AG09309 (cell line): ENCODE data around the gene EIF2S2.

Experiments
- DNase-seq: peaks from one replicate; pipeline ENCODE4 v3.0.0-alpha.2; 2010; ENCODE audit warnings: low read depth
- H3K4me3 ChIP-seq: 2 replicates; pipeline ENCODE4 v1.5.1; 2011; ENCODE audit warnings: mild to moderate bottlenecking, low read depth, low read length, moderate library complexity; ENCODE audit not compliant: control insufficient read depth
- TF ChIP-seq, protein P1 (sequence below): IDR thresholded peaks from 2 replicates; pipeline ENCODE4 v1.5.1; 2011; ENCODE audit warnings: mild to moderate bottlenecking, low read depth, low read length, inconsistent platforms; ENCODE audit not compliant: insufficient read depth, control insufficient read depth; ENCODE audit errors: missing control alignments

Gene EIF2S2

DNA sequence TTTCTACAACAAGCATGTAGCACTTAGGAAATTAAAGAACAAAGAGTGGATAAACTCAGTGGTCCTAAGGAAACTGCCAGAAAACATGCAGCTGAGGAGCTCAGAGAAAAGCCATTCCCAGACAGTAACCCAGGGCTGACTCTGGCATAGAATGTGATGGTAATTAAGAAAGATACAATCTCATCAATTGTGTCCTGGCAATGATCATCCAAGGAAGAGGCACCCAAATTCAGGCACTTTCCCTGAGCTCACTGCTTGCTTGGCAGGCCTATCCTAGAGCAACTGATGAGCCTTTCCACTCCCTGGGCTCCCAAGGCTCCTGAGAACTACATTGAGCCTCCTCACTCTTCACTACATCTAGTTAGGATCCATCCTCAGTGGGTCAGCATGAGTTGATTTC is 16.2 kb downstream of the EIF2S2 start:
- DNase-seq, result no peak
- no peak overlapping the region for H3K4me3 ChIP-seq
- TF ChIP-seq, protein P1, sequence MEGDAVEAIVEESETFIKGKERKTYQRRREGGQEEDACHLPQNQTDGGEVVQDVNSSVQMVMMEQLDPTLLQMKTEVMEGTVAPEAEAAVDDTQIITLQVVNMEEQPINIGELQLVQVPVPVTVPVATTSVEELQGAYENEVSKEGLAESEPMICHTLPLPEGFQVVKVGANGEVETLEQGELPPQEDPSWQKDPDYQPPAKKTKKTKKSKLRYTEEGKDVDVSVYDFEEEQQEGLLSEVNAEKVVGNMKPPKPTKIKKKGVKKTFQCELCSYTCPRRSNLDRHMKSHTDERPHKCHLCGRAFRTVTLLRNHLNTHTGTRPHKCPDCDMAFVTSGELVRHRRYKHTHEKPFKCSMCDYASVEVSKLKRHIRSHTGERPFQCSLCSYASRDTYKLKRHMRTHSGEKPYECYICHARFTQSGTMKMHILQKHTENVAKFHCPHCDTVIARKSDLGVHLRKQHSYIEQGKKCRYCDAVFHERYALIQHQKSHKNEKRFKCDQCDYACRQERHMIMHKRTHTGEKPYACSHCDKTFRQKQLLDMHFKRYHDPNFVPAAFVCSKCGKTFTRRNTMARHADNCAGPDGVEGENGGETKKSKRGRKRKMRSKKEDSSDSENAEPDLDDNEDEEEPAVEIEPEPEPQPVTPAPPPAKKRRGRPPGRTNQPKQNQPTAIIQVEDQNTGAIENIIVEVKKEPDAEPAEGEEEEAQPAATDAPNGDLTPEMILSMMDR, result no peak

DNA sequence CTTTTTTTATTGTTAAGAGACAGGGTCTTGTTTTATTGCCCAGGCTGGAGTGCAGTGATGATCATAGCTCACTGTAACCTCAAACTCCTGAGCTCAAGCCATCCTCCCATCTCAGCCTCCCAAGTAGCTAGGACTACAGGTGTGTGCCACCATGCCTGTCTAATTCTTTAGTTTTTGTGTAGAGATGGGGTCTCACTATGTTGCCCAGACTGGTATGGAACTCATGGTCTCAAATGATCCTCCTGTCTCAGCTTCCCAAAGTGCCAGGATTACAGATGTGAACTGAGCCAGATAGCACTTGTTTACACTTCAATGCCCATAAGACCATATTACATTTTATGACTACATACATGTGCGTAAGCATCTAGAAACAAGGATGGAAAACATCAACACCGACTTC is 18.1 kb downstream of the EIF2S2 start:
- TF ChIP-seq, protein P1, result no peak
- no peak for DNase-seq
- no peak overlapping the region for H3K4me3 ChIP-seq

DNA sequence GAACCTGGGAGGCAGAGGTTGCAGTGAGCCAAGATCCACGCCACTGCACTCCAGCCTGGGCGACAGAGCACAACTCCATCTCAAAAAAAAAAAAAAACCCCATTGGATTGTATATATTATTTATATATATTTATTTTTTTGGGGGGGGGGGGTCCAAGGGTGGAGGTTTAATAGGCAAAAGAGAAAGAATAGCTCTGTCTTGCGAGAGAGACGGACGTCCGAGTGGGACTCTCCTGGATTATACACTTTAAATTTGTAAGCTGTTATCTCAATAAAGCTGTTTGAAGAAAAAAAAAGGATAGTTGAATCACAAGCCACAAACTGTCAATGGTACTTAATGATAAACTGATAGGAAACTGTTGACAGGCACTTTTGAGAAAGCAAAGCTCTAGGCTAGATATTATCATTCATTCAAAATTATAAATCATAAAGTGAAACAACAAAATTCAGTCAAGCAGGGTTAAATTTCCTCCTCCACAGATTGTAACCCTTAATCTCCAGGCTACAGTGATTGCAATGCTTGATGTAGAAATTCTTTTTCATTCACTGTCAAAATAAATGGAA is 20.3 kb downstream of the EIF2S2 start:
- H3K4me3 ChIP-seq, result no peak overlapping the region
- no peak for DNase-seq
- TF ChIP-seq, protein P1, result no peak

DNA sequence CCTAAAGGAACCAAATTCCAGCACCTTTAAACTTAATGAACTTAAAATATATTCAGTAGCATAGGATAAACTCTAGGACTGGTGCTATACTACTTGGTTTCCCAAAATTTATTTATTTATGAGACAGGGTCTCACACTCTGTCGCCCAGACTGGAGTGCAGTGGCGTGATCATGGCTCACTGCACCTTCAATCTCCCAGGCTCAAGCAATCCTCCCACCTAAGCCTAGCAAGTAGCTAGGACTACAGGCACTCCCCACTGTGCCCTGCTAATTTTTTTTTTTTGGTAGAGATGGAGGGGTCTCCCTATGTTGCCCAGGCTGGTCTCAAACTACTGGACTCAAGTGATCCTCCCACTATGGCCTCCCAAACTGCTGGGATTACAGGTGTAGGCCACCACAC is 21.4 kb downstream of the EIF2S2 start:
- no peak for DNase-seq
- H3K4me3 ChIP-seq, result no peak overlapping the region
- TF ChIP-seq, protein P1, result no peak

DNA sequence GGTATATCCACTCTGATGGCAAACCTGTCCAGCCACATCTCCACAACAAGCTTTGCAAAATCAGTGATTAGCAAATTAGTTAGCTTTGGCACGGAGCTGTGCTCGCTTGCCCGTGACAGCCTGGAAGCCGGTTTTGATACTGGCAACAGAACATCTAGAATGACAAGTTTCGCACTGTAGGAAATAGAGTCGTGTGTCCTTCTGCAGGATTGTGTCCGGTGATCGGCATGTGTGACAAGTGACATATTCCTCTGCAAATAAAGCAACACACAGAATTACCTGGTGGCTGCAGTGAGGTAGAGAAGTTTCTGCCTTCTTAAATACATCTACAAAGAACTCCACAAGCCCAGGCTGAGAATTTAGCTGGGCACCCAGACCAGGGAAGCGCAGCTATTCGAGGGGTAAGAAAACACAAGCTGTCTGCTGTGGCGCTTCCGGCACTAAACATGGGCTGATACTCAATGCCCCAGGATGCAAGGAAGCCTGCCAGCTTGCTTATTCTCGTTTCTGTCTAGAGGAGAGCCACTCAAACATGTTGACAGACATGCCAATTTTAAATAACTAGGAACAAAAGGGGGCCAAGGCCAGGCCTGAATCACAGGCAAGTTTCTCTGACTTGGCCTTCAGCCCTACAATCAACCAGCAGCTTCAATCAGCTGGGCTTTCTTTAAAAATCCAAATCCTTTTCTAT is 22.2 kb downstream of the EIF2S2 start:
- H3K4me3 ChIP-seq, result no peak overlapping the region
- DNase-seq, result no peak
- TF ChIP-seq, protein P1, result no peak

DNA sequence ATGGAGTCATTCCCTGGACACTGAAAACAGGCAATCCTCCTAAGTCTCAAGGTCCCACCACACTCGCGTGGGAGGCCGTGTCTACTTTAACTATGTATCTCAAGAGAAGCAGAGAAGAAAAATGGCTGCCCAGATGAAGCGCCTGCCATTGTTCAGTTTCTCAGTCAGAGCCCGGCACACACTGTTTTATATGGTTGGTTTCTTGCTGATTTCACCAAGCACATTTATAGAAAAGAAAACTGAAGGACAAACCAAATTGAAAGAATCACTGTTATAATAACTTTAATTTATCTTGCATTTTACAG is 22.9 kb downstream of the EIF2S2 start:
- no peak overlapping the region for H3K4me3 ChIP-seq
- DNase-seq, result no peak
- TF ChIP-seq, protein P1, result no peak
